ENCODE measurements around the gene SNX10.

SNX10 gene

DNA sequence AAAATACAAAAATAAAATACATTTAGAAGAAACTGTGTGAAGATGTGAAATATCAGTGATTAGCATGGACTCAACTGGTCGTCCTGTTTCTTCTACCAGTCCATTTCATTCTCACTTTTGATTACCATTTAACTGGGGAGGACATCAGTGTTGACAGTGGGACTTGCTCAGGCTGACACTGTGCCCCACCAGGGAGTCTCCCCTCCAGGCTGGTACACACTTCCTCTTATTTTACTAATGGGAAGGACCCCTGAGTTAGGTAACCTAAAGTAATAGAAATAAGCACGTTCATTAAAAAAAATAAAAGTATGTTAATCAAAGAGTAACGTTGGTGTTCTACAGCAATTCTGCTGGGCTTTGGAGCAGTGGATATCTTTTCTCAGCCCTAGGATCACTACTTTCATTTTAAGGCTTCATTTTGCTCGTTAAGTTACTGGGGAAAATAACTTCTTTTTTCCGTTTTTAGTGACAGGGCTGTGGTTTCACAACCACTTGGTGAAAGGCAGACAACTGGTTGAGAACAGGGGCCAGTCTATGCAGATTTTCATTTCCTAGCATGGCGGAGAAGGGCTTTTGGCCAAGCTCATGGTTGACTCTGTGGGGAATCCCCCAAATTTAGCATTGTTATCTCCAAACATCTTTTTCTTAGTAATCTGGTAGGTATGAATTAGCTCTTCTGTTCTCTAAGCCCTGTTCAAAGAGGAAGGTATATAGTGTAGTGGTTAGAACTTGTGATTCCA, 2.1 kb downstream of the SNX10 start:
- Mint-ChIP-seq H3K4me1 (peaks cover 13% of the 10 kb centered on the region), H3K9me3 (peaks cover 3% of the 10 kb centered on the region)
- no peak for DNase-seq

DNA sequence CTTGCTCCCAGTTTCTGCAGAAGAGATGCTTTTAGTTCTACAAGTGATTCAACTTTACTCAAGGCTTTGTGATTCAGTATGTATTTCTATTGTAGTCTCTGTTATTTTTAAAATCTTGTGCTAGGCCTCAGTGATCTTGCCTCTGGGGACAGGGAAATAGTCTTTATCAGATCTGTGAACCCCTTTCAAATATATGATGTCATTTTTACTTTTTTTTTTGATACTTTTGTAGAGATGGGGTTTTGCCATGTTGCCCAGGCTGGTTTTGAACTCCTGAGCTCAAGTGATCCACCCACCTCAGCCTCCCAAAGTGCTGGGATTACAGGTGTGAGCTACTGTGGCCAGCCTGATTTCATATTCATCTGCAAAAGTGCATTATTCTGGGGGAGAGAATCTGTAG, 3.4 kb downstream of the SNX10 start:
- TF ChIP-seq, protein P1, sequence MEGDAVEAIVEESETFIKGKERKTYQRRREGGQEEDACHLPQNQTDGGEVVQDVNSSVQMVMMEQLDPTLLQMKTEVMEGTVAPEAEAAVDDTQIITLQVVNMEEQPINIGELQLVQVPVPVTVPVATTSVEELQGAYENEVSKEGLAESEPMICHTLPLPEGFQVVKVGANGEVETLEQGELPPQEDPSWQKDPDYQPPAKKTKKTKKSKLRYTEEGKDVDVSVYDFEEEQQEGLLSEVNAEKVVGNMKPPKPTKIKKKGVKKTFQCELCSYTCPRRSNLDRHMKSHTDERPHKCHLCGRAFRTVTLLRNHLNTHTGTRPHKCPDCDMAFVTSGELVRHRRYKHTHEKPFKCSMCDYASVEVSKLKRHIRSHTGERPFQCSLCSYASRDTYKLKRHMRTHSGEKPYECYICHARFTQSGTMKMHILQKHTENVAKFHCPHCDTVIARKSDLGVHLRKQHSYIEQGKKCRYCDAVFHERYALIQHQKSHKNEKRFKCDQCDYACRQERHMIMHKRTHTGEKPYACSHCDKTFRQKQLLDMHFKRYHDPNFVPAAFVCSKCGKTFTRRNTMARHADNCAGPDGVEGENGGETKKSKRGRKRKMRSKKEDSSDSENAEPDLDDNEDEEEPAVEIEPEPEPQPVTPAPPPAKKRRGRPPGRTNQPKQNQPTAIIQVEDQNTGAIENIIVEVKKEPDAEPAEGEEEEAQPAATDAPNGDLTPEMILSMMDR (IDR thresholded peaks at IDR 0.05) = no peak
- H3K27ac Mint-ChIP-seq = no peak overlapping the region
- H3K9me3 Mint-ChIP-seq = peaks cover 3% of the 10 kb centered on the region
- no peak overlapping the region for H3K4me3 Mint-ChIP-seq
- peaks cover 13% of the 10 kb centered on the region for H3K4me1 Mint-ChIP-seq
- H3K36me3 Mint-ChIP-seq (ENCODE audit: low read depth) = peaks cover 6% of the 10 kb centered on the region
- DNase-seq = no peak
- peaks cover 6% of the 10 kb centered on the region for H3K27me3 Mint-ChIP-seq (ENCODE audit: low read depth, poor library complexity)

More for the DNA sequence above, 2.1 kb downstream of the SNX10 start:
- TF ChIP-seq, protein P1 (IDR thresholded peaks at IDR 0.05) = no peak
- no peak overlapping the region for H3K27ac Mint-ChIP-seq
- peaks cover 2% of the 10 kb centered on the region for H3K36me3 Mint-ChIP-seq (ENCODE audit: low read depth)
- H3K4me3 Mint-ChIP-seq = no peak overlapping the region
- H3K27me3 Mint-ChIP-seq (ENCODE audit: low read depth, poor library complexity) = peaks cover 6% of the 10 kb centered on the region

DNA sequence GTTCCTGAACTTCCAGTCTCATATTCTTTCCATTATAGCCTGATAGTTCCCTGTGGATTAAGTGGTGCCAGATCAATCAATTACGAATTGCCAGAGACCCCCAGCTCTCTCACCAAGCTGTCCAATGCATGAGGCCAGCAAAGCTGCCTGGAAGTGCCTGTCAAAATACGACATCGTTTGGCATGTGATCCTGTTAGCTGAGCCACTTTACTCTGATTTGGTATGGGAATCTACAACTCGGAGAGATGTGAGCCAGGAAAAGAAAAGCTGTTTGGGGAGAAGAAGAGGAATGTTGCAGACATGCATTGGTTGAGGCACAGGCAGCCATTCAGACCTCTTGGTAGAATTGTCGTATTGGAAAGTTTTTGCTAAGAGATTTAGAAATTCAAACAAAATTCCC, 3.9 kb downstream of the SNX10 start:
- DNase-seq = no peak
- Mint-ChIP-seq H3K27me3 (ENCODE audit: low read depth, poor library complexity) (peaks cover 6% of the 10 kb centered on the region), H3K27ac (no peak overlapping the region), H3K4me1 (peaks cover 13% of the 10 kb centered on the region), H3K36me3 (ENCODE audit: low read depth) (peaks cover 6% of the 10 kb centered on the region), H3K4me3 (no peak overlapping the region), H3K9me3 (no peaks in the 10 kb centered on the region)
- TF ChIP-seq, protein P1 (IDR thresholded peaks at IDR 0.05) = no peak

DNA sequence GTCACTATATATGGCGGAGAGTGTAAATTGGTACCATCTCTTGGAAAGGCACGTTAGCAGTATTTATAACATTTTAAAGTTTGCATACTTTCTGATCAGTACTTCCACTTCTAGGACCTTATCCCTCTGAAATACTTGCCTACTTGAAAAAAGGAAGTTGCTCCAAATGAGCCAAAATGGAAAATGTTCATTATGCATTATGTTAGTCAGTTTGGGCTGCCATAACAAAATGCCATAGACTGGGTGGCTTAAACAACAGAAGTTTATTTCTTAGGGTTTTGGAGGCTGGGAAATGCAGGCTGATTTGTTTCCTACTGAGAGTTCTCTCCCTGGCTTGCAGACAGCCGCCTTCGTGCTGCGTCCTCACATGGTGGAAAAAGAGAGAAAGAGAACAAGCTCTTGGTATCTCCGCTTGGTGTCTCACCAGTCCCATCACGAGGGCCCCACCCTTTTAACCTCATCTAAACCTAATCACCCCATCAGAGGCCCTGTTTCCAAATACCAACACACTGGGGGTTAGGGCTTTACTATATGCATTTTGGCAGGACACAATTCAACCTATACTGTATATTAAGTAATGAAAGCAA, 6.9 kb downstream of the SNX10 start:
- TF ChIP-seq, protein P1 (IDR thresholded peaks at IDR 0.05) = no peak
- Mint-ChIP-seq H3K9me3 (no peaks in the 10 kb centered on the region), H3K36me3 (ENCODE audit: low read depth) (peaks cover 10% of the 10 kb centered on the region), H3K4me1 (no peaks in the 10 kb centered on the region), H3K27ac (no peak overlapping the region), H3K27me3 (ENCODE audit: low read depth, poor library complexity) (peaks cover 3% of the 10 kb centered on the region), H3K4me3 (no peak overlapping the region)
- DNase-seq = no peak

DNA sequence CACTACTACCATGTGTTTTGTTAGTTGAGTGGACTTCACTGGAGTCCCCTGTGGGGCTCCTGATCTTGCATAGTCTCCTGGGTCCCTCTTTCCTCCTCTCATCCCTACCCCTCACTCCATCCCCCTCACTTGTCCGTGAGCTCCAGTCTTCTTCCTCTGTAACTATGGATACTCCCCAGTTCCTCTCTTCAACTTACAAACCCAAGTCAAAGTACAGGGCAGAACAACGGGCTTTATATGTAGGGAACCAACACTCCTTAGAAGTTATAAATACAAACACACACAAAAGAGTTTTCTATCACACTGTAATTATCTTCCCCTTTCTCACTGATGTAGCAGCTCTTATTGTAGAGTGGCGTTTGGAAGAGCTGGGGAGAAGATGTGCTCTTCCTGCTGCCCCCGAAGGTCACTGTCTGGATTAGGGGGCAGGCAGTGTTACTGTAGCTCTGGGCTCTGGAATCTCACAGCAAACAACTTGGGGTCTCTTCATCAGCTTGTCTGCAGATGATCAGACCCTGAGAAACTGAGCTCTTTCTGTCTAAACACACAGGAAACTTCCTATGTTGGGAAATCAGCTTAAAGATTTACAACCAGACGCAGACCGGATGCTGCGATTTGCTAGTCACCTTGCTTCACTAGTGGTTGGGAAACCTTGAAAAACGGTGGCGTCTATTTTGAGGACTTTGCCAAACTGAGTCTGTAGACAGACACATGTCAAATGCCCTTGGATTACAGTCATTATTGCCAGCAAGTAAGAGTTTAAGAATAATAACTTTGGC, 13.6 kb downstream of the SNX10 start:
- no peak for DNase-seq
- no peak overlapping the region for H3K4me3 Mint-ChIP-seq
- peak overlapping the region; percentile 19 for H3K27ac Mint-ChIP-seq
- H3K27me3 Mint-ChIP-seq (ENCODE audit: low read depth, poor library complexity) = no peaks in the 10 kb centered on the region
- no peaks in the 10 kb centered on the region for H3K9me3 Mint-ChIP-seq
- TF ChIP-seq, protein P1 (IDR thresholded peaks at IDR 0.05) = no peak
- H3K4me1 Mint-ChIP-seq = peaks cover 13% of the 10 kb centered on the region
- H3K36me3 Mint-ChIP-seq (ENCODE audit: low read depth) = peaks cover 14% of the 10 kb centered on the region

All from nephron progenitor cell (in vitro differentiated cells).